Small intestine (tissue), 7 donors: ENCODE data around the gene MAP2. TPM values are rescaled to one million over a fixed set of nuclear protein-coding genes. Genes with fewer than 3 reads are reported as not detected.

Experiments
- DNase-seq, 2 donors: peaks; one replicate each; pipeline versions ENCODE4 v3.0.0 to v3.0.0-alpha.2; 2013
- FAIRE-seq: peaks from 2 replicates; lab custom pipeline; 2012; peaks lifted over from hg19 to GRCh38; lab: Jason Lieb, UNC
- H3K27ac ChIP-seq, 3 donors: one replicate each; pipeline ENCODE4 v1.5.1; 2013; ENCODE audit warnings: low read length in 2 of 3, mild to moderate bottlenecking in 2 of 3, control low read depth in 1 of 3, inconsistent platforms in 1 of 3, low read depth in 1 of 3, moderate library complexity in 1 of 3
- H3K27me3 ChIP-seq, 3 donors: one replicate each; pipeline ENCODE4 v1.6.1; 2013; ENCODE audit warnings: low read length in 3 of 3, inconsistent platforms in 1 of 3; ENCODE audit not compliant: control insufficient read depth in 3 of 3, insufficient read depth in 3 of 3
- H3K36me3 ChIP-seq, 3 donors: one replicate each; pipeline ENCODE4 v1.6.1; 2013; ENCODE audit warnings: low read length in 3 of 3, inconsistent platforms in 1 of 3, low read depth in 1 of 3, mild to moderate bottlenecking in 1 of 3, moderate library complexity in 1 of 3; ENCODE audit not compliant: control insufficient read depth in 3 of 3, insufficient read depth in 2 of 3
- H3K4me1 ChIP-seq, 3 donors: one replicate each; pipeline ENCODE4 v1.6.1; 2013; ENCODE audit warnings: low read length in 2 of 3, inconsistent platforms in 1 of 3, low read depth in 1 of 3, mild to moderate bottlenecking in 1 of 3, moderate library complexity in 1 of 3; ENCODE audit not compliant: control insufficient read depth in 3 of 3, insufficient read depth in 2 of 3
- H3K4me3 ChIP-seq, 3 donors: one replicate each; pipeline ENCODE4 v1.5.1; 2013; ENCODE audit warnings: low read length in 3 of 3, control low read depth in 1 of 3, inconsistent platforms in 1 of 3, low read depth in 1 of 3, mild to moderate bottlenecking in 1 of 3, moderate library complexity in 1 of 3
- H3K9me3 ChIP-seq, 2 donors: one replicate each; pipeline ENCODE4 v1.6.1; 2013; ENCODE audit warnings: low read depth in 1 of 2, low read length in 1 of 2; ENCODE audit not compliant: control insufficient read depth in 2 of 2, insufficient read depth in 1 of 2
- WGBS, 3 donors: extraction: QIAGEN DNeasy Blood & Tissue Kit; methylation state at CpG; one replicate each; pipeline ENCODE4 v1.1.7; 2013; 5-methylcytosine and 5-hydroxymethylcytosine counted together
- polyA plus RNA-seq, 4 donors: library from polyadenylated mRNA; stranded (reverse) in 3 of 4; unstranded in 1 of 4; fragments of 200-250 nt in 3 of 4; fragments of 120-200 nt in 1 of 4; gene quantifications; one replicate each; pipeline versions ENCODE4 v1.2.1 to v1.2.3, GENCODE V29; 2013
- donor health status: healthy with polysubstance abuse.
- donor health status: control.
- donor health status: control.
- donor health status: Bipolar disorder and iron deficiency.
- donor health status: healthy.

The MAP2 gene
- polyA plus RNA-seq, 4 donors, result 0.22 to 3.2 (median 1.6) TPM

DNA sequence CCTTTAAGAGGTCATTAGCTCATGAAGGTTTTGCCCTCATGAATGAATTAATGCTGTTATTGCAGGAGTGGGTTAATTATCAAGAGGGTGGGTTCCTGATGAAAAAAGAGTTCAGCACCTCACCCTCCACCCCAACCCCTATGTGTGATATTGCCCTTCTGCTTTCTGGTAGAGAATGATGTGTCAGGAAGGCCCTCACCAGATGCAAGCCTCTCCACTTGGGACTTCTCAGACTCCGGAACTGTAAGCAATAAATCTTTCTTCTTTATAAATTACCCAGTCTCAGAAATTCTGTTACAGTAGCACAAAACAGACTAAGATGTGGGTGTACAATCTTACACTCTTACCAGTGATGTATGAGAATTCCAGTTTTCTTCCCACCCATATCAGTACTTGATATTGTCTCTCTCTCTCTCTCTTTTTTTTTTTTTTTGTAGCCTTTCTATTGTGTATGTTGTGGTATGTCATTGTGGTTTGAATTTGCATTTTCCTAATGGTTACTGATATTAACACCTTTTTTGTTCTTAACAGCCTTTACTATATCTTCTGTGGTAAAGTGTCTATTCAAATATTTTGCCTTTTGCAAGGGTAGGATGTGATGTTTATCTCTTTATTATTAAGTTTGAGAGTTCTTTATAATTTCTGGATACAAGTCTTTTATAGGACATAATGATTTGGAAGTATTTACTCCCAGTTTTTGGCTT is 10.4 kb upstream of the MAP2 start:
- H3K27me3 ChIP-seq, result no peaks in the 10 kb centered on the region
- FAIRE-seq, result peak; percentile 10

GRCh38 chr2:209416913-209417312 is 6.9 kb upstream of the MAP2 start:
- Histone ChIP-seq H3K27me3 (no peaks in the 10 kb centered on the region), H3K27ac (no peak overlapping the region), H3K9me3 (no peaks in the 10 kb centered on the region), H3K4me1 (no peaks in the 10 kb centered on the region), H3K4me3 (no peak overlapping the region), H3K36me3 (no peaks in the 10 kb centered on the region)
- DNase-seq (no peak), FAIRE-seq (no peak)

More for the DNA sequence above, 10.4 kb upstream of the MAP2 start:
- H3K9me3 ChIP-seq, result no peaks in the 10 kb centered on the region
- no peak overlapping the region for H3K4me3 ChIP-seq
- no peak overlapping the region for H3K27ac ChIP-seq
- no peak for DNase-seq
- no peaks in the 10 kb centered on the region for H3K36me3 ChIP-seq
- 63 to 78% (median 74%) methylated on average over 1 of the region's 1 CpG for WGBS, 3 donors
- H3K4me1 ChIP-seq, result no peaks in the 10 kb centered on the region

GRCh38 chr2:209422191-209422754 is 1.6 kb upstream of the MAP2 start:
- DNase-seq (no peak), FAIRE-seq (no peak)
- Histone ChIP-seq H3K4me3 (no peak overlapping the region), H3K9me3 (no peaks in the 10 kb centered on the region), H3K27me3 (peaks cover 0 to 9% (median 2%) of the 10 kb centered on the region in 3 donors), H3K27ac (no peak overlapping the region), H3K36me3 (no peaks in the 10 kb centered on the region), H3K4me1 (peaks cover 0 to 3% (median 0%) of the 10 kb centered on the region in 3 donors)
- WGBS, 3 donors, result 66 to 89% (median 82%) methylated on average over 6 of the region's 6 CpGs

DNA sequence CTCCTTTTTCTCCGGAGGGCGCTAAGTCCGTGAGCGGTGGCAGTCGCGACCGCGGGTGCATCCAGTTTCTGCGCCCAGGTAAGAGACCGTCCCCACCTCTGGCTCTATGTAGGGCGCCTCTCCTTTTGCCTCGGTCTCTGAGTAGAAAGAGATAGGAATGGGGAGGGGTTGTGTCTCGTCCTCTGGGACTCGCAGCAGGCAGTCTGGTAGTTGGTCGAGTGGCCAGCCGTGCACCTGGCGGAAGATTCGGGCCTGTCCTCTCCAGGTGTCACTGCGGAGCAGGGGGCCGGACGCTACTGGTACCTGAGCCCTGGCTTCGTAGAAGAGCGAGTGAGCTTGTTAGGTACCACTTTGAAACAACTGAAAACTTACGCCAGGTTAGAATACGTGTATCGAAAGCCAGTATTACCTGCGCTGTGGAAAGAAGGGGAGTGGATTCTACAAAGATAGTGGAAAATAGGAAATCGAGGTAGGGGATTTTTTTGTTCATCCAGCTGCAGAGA is 403 bp downstream of the MAP2 start:
- 1 to 2% (median 2%) methylated on average over 28 of the region's 28 CpGs for whole genome bisulfite sequencing, 3 donors
- DNase-seq (peak in 1 of 2 donors; percentile 4), FAIRE-seq (no peak)
- peaks cover 0 to 9% (median 2%) of the 10 kb centered on the region in 3 donors for H3K27me3 ChIP-seq
- H3K36me3 ChIP-seq, result no peaks in the 10 kb centered on the region
- H3K4me1 ChIP-seq, result peaks cover 0 to 3% (median 0%) of the 10 kb centered on the region in 3 donors
- peak overlapping the region in 2 of 3 donors; percentile 24 to 52 for H3K4me3 ChIP-seq
- no peaks in the 10 kb centered on the region for H3K9me3 ChIP-seq
- no peak overlapping the region for H3K27ac ChIP-seq

- DNase-seq (no peak), FAIRE-seq (no peak)
- WGBS, 3 donors, result 8 to 17% (median 11%) methylated on average over 10 of the region's 10 CpGs
- H3K36me3 ChIP-seq, result no peaks in the 10 kb centered on the region
- H3K27ac ChIP-seq, result no peak overlapping the region
- no peaks in the 10 kb centered on the region for H3K9me3 ChIP-seq
- peak overlapping the region in 1 of 3 donors; percentile 52 for H3K4me3 ChIP-seq
- H3K4me1 ChIP-seq, result peaks cover 0 to 3% (median 0%) of the 10 kb centered on the region in 3 donors
- peaks cover 0 to 9% (median 2%) of the 10 kb centered on the region in 3 donors for H3K27me3 ChIP-seq
These were observed 1.1 kb downstream of the MAP2 start for GRCh38 chr2:209424781-209425470.

GRCh38 chr2:209425471-209426071 is 1.7 kb downstream of the MAP2 start:
- no peaks in the 10 kb centered on the region for H3K36me3 ChIP-seq
- WGBS, 3 donors, result 31 to 44% (median 40%) methylated on average over 2 of the region's 2 CpGs
- peaks cover 0 to 9% (median 2%) of the 10 kb centered on the region in 3 donors for H3K27me3 ChIP-seq
- FAIRE-seq (no peak), DNase-seq (peak in 1 of 2 donors; percentile 13)
- H3K9me3 ChIP-seq, result no peaks in the 10 kb centered on the region
- no peak overlapping the region for H3K4me3 ChIP-seq
- H3K27ac ChIP-seq, result no peak overlapping the region
- peaks cover 0 to 3% (median 0%) of the 10 kb centered on the region in 3 donors for H3K4me1 ChIP-seq

- H3K9me3 ChIP-seq, result no peaks in the 10 kb centered on the region
- no peak overlapping the region for H3K27ac ChIP-seq
- peaks cover 0 to 9% (median 2%) of the 10 kb centered on the region in 3 donors for H3K27me3 ChIP-seq
- no peak overlapping the region for H3K4me3 ChIP-seq
- FAIRE-seq (no peak), DNase-seq (no peak)
- no peaks in the 10 kb centered on the region for H3K36me3 ChIP-seq
- H3K4me1 ChIP-seq, result peaks cover 0 to 3% (median 0%) of the 10 kb centered on the region in 3 donors
These were observed 2.6 kb downstream of the MAP2 start for GRCh38 chr2:209426432-209426831.

GRCh38 chr2:209431701-209432100 is 7.9 kb downstream of the MAP2 start:
- no peak overlapping the region for H3K4me3 ChIP-seq
- FAIRE-seq (no peak), DNase-seq (no peak)
- H3K9me3 ChIP-seq, result no peaks in the 10 kb centered on the region
- H3K27ac ChIP-seq, result no peak overlapping the region
- no peaks in the 10 kb centered on the region for H3K36me3 ChIP-seq
- H3K4me1 ChIP-seq, result no peaks in the 10 kb centered on the region
- 53 to 66% (median 55%) methylated on average over 3 of the region's 3 CpGs for WGBS, 3 donors
- H3K27me3 ChIP-seq, result no peaks in the 10 kb centered on the region
